Middle frontal gyrus (tissue), 1 donor: ENCODE results near the gene MITF.
"Not testable (repeated sequence)": the region's sequence is repeated elsewhere in the genome, so short reads cannot be mapped to it uniquely, and the experiment has no call there.

Source experiments
- DNase-seq: peaks from one replicate; pipeline ENCODE4 v3.0.0-alpha.2; 2015; ENCODE audit warnings: low spot score; ENCODE audit errors: extremely low spot score

Gene MITF

DNA sequence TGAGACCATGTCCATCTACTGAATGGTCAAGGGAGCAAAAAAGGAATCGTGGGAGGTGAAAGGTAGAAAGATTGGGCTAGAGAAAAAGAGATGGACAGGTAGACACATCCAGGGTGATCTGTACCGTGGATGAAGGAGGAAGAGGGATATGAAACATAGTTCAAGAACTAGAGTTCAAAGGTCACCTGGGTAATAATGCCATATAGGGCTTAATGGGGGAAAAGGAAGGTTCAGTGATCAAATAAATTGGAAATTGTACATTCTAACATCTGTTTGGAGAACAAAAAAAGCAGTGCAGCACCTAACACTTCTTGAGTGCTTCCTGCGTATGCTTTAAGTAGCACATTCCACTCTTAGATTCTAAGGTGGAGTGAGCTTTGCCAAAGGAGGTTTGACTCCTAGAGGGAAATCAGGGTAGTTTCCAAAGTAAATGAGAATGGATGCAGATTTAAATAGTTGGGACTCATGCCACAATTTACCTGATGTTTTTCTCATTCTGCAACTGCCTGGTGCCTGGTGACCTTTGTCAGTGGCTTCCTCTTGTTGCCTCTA is 46.6 kb downstream of the MITF start:
- no peak for DNase-seq

DNA sequence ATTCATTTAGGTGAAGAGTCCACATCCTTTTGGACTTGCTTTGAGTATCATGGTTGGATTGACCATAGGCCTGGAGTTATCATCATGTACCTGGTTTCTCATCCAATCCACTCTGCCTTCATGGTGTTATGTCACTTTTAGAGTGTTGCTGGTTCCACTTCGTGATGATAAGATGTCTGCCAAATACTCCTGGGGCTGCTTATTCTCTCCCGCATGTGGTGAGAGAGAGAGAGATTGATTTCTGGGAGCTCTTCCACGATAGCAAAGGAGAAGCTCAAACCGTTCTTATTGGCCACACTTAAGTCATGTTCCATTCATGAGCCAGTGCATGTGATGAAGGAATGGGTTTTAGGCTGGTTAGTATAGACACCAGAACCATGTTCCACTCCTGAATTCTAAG is 47.6 kb downstream of the MITF start:
- no peak for DNase-seq

DNA sequence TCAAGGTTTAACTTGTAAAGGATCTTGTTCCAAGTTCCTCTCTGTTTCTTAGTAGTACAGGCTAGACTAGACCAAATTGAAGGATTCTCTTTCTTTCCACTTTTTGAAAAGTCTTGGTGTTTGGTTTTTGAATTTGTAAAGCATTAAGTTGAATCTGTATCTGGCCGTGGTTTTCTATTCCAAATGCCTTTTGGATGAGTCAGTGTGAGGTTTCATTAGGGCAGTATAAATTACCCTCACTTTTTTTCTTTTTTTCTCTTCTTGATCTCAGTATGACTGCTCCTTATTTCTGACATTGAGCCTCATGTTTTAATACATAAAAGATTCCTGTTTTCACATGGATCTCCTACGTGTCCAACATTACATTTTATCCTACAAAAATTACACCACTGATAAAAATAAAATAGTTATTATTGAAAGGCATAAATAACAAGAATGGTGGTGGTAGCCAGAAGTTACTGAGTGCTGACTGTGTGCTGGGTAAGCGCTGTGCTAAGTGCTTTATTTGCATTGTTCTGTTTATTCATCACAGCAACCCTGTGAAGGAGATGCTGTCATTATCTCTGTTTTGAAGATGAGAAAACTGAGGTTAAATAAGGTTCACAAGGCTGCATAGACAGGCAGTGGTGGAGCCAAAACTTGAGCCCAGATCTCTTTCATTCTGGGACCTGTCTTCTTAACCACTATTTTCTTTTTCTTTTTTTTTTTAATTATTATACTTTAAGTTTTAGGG is 48.3 kb downstream of the MITF start:
- no peak for DNase-seq

DNA sequence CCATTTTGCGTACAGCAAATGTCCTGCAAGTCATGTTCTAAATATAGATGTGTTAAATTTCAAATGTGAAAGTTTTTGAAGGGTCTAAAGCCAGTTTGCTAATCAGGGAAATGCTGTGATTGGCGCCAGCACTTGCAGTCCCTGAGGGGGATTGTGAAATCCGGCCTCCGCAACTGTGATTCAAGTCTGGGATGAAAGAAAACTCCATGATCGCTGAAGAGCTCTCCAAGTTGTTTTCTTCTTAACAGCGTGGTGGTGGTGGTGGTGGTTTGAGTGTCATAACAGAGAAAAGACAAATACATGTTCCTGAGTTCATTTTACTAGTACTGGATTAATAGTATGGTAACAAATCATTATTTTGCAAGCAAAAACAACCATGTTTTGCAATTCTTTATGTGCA is 51.8 kb downstream of the MITF start:
- no peak for DNase-seq

DNA sequence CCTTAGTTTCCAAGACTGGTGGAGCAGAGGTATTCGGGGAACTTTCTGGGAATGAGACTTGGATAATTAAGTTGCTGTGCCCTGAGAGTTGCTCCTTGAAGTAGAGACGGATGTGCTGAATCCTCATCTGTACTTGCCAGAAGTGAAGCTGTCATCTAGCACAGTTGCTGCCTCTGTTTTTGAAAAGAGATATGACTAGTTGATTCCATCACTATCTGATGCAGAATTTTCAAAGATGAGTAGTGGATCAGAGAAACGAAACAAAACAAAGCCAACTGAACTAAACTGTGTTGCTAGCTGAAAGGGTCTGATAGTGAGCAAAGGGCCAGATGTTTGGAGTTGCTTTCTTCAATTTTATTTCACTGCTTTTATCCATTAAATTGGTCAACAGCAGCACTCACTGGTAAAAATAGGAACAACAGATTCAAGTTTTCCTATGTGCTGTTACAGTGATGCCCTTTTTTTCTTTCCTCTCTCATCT is 52.7 kb downstream of the MITF start:
- DNase-seq: no peak

DNA sequence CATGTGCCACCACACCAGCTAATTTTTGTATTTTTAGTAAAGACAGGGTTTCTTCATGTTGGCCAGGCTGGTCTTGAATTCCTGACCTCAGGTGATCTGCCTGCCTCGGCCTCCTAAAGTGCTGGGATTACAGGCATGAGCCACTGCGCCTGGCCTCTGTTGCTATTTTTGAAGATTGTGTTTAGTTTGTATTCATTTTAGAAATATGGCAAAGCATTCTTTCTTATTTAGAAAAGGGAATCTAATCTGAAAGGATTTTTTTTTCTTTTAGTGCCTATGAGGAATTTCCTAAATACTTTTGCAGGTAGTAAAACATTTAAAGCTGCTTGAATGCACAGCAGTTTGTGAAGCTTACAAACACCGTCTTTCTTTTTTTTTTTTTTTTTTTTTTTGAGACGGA is 56.9 kb downstream of the MITF start:
- DNase-seq: not testable (repeated sequence)

DNA sequence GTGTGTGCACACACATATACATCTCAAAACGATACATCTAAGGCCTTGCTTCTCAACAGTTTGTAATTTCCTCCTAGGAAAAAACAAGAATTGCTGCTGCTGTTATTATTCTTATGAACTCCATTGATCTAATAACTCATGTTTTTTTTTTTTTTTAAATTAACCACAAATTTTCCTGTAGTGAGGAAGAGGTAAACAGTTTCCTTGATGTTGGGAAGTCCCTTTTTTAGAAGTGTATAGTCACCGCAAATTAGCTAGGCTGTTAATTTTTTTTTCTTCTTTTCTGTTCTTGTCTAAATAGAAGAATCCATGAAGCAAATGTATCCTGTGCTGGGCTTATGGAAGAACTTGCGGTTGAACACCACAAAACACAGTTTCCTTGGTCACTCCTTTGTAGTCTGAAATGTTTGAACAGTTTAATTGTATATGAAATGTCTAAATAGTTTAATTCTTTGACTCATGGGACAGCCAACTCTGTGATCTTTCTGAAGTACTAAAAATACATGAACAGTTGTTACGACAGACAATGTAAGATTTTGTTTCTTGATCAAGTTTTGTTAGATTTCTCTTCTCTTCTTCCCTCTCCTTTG is 64.5 kb downstream of the MITF start:
- DNase-seq: no peak

DNA sequence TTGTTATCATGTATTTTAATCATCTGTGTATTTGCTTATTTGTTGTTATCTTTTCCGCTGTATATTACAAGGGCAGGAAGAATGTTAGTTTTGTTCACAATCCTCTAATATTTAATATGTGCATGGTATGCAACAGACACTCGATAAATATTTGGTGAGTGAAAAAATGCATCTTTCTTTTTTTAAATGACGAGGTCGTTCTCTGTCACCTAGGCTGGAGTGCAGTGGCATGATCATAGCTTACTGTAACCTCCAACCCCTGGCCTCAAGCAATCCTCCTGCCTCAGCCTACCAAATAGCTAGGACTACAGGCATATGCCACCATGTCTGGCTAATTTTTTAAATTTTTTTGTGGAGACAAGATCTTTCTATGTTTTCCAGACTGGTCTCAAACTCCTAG is 66.2 kb downstream of the MITF start:
- no peak for DNase-seq

DNA sequence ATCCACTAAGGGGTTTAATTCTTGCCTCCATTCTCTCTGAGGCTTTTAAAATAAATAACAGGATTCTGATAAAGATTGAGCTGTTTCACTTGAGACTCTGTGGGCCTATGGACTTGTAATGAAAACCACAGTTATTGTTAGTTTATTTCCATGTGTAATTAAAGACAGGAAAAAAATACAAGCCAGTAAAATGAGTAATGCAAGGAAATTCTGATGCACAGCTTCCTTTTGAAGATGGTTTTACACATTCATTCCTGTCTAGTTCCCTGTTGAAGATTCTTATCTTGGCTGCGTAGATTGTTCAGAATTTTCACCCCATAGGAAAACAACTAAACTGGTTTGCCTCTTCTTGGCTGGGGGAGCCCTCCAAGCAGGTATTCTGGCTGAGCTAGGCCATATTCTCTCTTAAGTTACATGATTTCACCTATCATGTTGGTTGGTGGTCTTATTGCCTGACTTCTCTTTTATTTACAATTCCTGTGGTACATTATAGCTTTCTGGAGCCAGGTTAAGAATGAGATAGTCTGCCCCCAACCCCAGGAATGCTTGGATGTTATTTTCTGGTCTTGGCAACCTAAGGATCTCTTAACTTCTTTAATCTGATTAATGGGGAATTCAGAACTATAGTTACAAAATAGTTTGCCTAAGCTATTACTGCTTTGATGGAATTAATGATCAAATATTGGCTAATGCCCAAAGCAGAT is 67.6 kb downstream of the MITF start:
- no peak for DNase-seq

DNA sequence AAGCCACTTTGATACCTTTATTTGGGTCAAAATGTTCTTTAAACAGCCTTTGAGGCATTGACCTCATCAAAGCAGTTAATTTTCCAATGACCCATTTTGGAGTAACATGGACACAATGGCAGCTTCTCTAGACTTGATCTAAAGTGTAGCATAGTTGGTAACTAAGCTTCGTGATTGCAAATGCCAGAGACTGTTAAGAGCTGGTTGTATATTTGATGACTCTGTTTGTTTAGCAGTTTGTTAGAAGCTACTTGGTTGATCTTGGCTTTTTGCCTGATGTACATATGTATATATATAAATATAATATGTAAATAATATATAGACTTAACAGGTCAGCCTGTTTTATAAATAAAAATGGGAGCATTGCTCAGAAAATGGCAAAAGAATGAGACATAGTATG is 68.4 kb downstream of the MITF start:
- no peak for DNase-seq

DNA sequence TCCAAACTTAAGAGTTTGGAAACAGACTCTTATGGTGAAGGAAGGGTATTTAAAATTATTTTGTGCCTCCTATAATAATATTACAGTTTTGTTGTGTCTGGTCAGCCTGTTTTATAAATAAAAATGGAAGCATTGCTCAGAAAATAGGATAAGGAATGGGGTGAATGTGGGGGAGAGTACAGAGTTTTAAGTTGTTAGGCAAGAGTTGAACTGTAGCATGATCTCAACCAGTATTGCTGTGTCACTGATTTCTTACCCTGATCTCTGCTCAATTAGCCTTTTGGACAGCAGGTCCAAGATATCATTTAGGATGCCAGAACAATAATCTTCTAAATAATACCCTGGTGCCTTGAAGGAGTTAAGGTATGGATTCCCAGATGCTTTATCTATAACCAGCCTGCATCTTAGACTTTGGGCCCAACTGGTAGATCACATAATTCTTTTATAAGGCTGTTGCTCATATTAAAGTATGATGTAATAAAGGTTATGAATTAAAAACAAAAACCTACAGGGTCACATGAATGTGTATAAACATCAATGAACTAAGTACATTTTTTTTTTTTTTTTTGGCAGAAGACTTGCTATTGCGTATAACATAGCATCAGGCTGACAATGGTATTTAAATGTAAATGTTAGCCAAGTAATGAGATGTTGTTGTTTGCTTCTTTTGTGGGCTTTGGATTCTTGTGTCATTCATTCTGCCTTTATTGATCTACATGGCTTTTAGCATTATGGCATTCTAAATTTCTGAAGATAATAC is 70.0 kb downstream of the MITF start:
- DNase-seq: no peak

DNA sequence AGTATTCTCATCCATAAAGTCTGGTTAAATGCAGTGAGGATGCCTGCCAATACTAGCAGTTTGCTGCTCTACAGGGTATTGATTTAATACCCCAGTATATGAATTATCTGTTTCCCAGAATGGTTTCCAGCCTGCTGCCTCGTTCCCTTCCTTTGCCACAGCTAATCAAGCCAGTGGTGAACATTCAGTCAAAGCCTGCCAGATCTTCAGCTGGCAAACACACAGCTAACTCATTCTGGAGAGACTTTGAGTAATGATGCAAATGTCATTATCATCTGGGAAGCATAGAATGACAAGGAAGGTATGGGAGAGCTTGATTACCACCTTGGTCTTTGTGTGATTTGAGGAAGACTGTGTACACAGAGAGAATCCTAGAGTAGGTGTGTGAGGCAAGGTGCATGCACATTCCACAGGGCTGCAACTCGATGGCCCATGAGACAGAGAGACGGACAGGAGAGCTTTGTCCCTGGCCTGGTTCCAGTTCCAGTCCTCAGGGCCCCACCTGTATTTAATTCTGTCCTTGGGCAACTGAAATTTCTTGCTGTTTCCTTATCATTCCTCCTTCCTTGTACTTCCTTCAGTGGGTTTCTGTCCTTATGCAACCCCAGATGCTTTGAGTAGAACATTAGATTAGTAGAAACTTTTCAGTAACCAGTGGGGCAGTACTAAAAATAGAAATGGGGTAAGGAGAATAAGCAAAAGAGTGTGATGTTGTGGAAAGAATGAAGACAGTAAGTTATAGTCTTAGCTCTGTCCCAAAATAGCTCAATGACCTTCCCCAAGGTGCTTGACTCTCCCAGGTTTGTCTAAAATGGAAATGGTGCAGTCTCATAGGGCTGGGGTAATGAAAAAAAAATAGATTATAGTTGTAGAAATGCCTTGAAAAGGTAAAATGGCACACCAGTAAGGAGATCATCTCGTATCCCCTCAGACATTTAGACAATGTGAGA is 72.5 kb downstream of the MITF start:
- DNase-seq: no peak

DNA sequence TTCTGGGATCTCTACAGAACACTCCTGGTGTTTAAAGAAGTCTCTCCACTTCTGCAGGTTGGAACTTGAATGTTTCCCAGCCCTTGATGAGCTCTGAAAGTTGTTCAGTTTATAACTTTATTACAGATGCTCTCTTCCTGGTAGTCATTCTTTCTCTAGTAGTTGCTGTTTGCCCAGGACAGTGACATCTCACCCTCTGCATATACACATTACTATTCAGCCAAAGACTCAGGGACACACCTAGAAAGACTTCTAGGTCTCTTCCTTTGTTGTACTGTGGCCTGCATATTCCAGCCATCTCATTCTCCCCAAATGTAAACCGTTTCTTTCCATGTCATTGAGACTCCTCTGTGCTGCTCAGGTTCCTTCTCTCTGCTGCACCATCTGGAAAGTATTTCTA is 76.7 kb downstream of the MITF start:
- DNase-seq: no peak

DNA sequence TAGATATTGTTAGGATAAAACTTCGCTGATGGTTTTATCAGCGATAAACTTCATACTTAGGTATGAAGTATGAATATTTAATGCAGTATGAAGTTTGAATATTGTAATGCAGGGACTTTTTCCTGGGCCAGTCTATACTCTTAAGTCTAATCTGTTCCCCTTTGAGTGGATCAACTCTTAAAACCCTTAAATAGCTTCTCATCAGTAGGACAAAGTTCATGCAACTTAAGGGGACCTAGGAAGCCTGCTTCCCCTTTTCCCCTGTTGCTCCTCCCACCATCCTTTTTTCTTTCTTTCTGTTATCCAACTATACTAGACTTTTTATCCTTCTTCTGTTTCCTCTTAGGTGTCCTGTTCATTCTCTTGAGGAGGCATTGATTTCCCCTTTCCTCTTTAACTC is 78.7 kb downstream of the MITF start:
- DNase-seq: no peak

DNA sequence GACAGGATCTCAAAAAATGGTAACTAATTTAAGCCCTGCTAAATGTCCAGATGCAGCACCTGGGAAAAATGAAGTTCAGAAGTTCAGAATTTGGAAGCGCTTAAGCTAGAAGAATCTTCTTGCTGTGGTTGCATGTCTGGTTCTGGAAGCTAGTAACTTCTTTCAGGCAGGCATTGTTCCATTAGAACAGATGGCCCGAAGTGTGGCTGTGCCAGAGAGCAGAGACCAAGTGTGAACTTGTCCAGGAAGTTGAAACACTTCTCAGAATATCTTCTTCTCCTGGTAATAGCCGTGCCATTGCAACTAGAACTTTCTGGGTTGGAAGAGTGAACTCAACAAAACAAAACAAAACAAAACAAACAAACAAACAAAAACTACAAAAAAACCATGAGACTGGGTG is 80.0 kb downstream of the MITF start:
- no peak for DNase-seq

DNA sequence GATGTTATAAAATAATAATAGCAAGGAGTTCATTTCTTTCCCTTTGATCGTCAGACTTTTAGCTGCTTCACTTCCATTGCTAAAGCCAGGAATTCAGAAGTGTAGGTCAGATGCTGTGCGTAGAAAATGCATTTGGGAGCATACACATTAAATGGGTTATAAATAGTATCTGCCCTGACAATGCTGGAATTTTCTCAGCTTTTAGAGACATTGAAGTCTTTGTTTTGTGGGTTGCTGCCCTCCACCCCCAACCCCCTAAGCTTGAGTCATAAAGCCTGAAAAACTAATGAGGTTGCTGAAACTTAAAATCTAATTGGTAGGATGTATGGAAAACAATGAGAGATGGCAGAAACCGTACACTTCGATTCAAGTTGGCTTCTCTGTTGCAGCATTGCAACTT is 81.9 kb downstream of the MITF start:
- DNase-seq: no peak

DNA sequence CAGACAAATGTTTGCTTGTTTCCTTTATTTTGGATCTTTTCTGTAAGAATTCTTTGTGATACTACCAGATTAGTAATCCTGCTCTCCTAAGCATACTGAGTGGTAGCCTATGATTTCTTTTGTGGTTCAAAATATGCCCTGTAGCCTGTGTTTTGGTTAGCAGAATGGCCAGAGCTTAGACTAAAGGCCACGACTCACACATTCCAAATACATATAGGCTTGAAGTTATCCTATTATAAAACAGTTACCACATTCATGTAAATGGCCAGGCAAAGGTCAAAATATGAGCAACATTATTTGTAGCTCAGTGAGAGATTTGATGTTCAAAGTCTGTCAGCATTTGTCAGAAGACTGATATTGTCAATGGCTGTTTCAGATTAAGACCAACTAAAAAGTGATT is 84.5 kb downstream of the MITF start:
- DNase-seq: no peak

DNA sequence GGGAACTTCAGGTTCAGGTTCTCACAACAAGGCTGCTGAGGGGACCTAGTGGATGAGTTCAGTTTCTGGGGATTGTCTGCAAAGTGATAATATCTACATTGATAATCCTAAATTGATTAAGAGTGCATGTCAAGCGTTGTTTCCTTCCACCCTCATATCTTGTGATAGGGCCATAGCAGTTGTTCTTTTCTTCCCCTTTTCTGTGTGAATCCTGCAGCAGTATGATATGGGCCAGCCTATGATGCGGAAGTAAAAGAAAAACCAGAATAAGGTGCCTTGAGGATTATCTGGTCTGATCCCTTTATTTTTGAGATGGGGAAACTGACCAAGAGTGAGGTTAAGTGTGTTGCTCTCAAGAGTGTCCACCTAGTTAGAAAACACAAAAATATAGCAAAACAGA is 86.2 kb downstream of the MITF start:
- DNase-seq: no peak

DNA sequence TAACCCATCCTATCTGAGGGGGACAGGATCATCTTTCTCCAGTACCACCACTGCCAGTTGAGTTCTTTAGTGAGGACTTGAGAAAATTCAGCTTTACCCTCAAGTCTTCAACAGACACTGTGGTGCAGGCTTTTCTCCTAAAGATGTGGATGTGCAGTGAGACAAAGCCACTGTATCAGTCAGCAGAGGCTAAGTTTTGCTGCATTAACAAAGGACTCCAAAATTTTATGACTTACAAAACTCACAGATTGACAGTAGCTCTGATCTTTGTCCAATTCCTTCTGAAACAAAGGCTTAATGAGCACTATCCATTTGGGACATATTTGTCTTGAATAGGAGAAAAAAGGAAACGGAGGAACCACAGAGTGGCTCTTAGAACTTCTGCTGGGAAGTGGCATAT is 87.9 kb downstream of the MITF start:
- no peak for DNase-seq

DNA sequence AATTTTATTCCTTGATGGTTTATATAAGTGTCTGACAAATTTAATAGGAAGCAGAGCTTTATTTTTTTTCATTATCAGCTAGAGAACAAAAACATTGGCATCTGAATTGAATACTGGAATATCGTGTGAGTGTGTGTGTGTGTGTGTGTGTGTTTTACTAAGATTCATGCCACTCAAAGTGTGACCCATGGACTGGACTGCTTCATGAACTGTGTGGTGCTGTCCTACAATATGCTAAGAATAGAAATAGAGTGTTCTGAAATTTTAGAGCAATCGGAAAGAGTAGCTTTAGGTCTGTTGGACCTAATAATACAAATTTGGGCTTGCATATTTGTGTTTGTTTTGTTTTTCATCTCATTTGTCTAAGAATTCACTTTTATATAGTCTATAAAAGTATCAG is 89.6 kb downstream of the MITF start:
- no peak for DNase-seq

DNA sequence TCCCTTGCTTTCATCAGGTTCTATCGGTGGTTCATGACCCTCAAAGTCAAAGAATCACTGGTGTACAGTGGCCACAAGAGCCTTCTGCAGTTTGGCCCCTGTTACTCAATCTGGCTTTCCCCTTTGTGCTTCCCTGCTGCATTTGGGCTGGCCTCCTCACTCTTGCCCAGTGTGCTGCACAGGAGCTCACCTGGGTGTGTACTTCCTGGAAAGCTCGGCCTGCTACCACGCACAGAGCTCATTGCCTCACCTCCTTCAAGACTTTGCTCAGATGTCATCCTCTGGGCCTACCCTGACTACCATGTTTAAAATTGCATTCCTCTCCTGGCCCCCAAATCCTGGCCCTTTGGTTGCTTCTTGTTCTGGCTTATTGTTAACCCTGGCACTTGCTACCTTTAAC is 90.9 kb downstream of the MITF start:
- DNase-seq: no peak
